Endodermal cell (in vitro differentiated cells): ENCODE measurements around the gene IMMP2L. TPM values are rescaled to one million over a fixed set of nuclear protein-coding genes. Genes with fewer than 3 reads are reported as not detected.
A peak's percentile ranks its signal among the peaks of the same experiment; 100 is the strongest.

ENCODE experiments used
- DNase-seq: peaks from one replicate; pipeline ENCODE4 v3.0.0-alpha.2; 2017
- H3K27ac ChIP-seq: 2 replicates; pipeline ENCODE4 v1.5.1; 2013; ENCODE audit warnings: mild to moderate bottlenecking, low read depth, low read length, moderate library complexity
- H3K27me3 ChIP-seq: 2 replicates; pipeline ENCODE4 v1.6.1; 2013; ENCODE audit warnings: mild to moderate bottlenecking, low read length, moderate library complexity; ENCODE audit not compliant: insufficient read depth, control insufficient read depth, poor library complexity, severe bottlenecking
- H3K36me3 ChIP-seq: 2 replicates; pipeline ENCODE4 v1.7.0; 2013; ENCODE audit warnings: mild to moderate bottlenecking, low read length, moderate library complexity; ENCODE audit not compliant: control insufficient read depth, insufficient read depth
- H3K4me1 ChIP-seq: one replicate; pipeline ENCODE4 v1.7.0; 2013; ENCODE audit warnings: low read length; ENCODE audit not compliant: control insufficient read depth, insufficient read depth
- H3K4me3 ChIP-seq: 2 replicates; pipeline ENCODE4 v1.5.1; 2013; ENCODE audit warnings: mild to moderate bottlenecking, low read length, moderate library complexity
- H3K9ac ChIP-seq: 2 replicates; pipeline ENCODE4 v1.6.1; 2013; ENCODE audit warnings: mild to moderate bottlenecking, low read length, moderate library complexity; ENCODE audit not compliant: poor library complexity, severe bottlenecking; ENCODE audit errors: extremely low read depth
- H3K9me3 ChIP-seq: 2 replicates; pipeline ENCODE4 v1.6.1; 2013; ENCODE audit warnings: mild to moderate bottlenecking, low read length, moderate library complexity; ENCODE audit not compliant: control insufficient read depth
- H3K27ac Mint-ChIP-seq: 2 replicates; pipeline ENCODE4 v1.8.0; 2020; ENCODE audit warnings: mixed read lengths
- H3K27me3 Mint-ChIP-seq: 2 replicates; pipeline ENCODE4 v1.8.0; 2021; ENCODE audit warnings: mild to moderate bottlenecking, mixed read lengths; ENCODE audit not compliant: insufficient read depth
- H3K36me3 Mint-ChIP-seq: 2 replicates; pipeline ENCODE4 v1.8.0; 2020; ENCODE audit warnings: low read depth, mixed read lengths
- H3K4me1 Mint-ChIP-seq: 2 replicates; pipeline ENCODE4 v1.8.0; 2020; ENCODE audit warnings: mixed read lengths
- H3K4me3 Mint-ChIP-seq: 2 replicates; pipeline ENCODE4 v1.8.0; 2020; ENCODE audit warnings: mild to moderate bottlenecking, moderate library complexity, mixed read lengths
- H3K9me3 Mint-ChIP-seq: 2 replicates; pipeline ENCODE4 v1.8.0; 2020; ENCODE audit warnings: mild to moderate bottlenecking, mixed read lengths
- CTCF ChIP-seq: fragments of 200-600 bp; sonication (generic); conservative IDR thresholded peaks from 2 replicates; pipeline ENCODE4 v1.5.0; 2021; ENCODE audit warnings: antibody characterized with exemption, mild to moderate bottlenecking
- WGBS, 2 experiments: methylation state at CpG; one replicate each; pipeline versions ENCODE4 v1.1.5 to v1.1.7; 2013; ENCODE audit warnings: missing lambda C conversion rate in 2 of 2, mixed read lengths in 1 of 2; ENCODE audit not compliant: insufficient coverage in 1 of 2, insufficient read length in 1 of 2; 5-methylcytosine and 5-hydroxymethylcytosine counted together
- total RNA-seq, 2 donors: library from RNA; stranded (reverse); fragmentation: NEBNext Ultra II Directional in 1 of 2; extraction: Animal tissue kit (Norgen Biotek cat#: 25700) in 1 of 2; gene quantifications; 2 replicates in 1 of 2; 3 replicates in 1 of 2; pipeline ENCODE4 v1.2.1, GENCODE V29; 2021

The IMMP2L gene
- total RNA-seq, 2 donors from 2014 or later, result 17.7 to 19.4 TPM

DNA sequence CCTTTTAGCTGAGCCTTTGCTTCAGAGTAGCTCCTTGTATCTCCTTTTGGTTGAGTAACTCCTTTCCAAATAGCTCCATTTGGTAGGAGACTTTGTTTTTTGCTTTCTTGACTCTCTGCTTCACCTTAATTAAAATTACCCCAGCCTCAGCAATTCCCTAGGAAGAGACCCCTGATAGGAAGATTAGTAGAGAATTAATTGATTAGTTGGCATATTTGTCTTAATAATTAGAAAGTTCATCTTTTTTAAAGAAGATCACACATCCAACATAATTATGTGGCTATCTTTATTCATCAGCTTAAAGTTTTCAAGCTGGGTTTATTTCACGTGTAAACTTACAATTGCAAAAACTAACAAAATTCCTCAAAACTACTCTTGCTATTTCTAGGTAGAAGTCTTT, 352.2 kb downstream of the IMMP2L start:
- 96% methylated on average over 1 of the region's 1 CpG; no CpG with 5 or more reads in 1 of the 2 experiments for WGBS, 2 experiments
- no peak for DNase-seq
- Mint-ChIP-seq H3K27me3 (no peaks in the 10 kb centered on the region), H3K9me3 (no peaks in the 10 kb centered on the region), H3K4me1 (no peaks in the 10 kb centered on the region), H3K4me3 (no peak overlapping the region), H3K36me3 (no peaks in the 10 kb centered on the region), H3K27ac (peak overlapping the region; percentile 69)
- Histone ChIP-seq H3K4me3 (no peak overlapping the region), H3K9me3 (no peaks in the 10 kb centered on the region), H3K36me3 (no peaks in the 10 kb centered on the region), H3K27me3 (no peaks in the 10 kb centered on the region), H3K4me1 (no peaks in the 10 kb centered on the region), H3K9ac (no peak overlapping the region), H3K27ac (no peak overlapping the region)
- TF ChIP-seq CTCF, result no peak

DNA sequence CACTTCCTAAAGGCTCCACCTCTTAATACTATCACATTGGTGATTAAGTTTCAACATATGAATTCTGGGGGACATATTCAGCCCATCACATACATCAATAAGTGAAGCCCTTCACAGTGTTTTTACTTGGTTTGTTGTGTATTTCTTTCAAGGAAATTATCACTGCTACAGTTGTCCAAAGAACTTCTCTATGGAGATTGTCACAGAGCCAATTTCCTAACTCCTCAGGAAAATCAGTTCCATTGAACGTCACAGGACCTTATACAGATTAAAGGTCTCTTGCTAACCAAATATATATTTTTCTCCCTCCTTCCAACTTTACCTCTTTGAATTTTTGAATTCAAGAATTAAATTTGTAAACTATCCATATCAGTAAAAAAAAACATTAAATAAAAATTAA, 357.0 kb downstream of the IMMP2L start:
- Histone ChIP-seq H3K27ac (no peak overlapping the region), H3K9ac (no peak overlapping the region), H3K4me1 (no peaks in the 10 kb centered on the region), H3K36me3 (no peaks in the 10 kb centered on the region), H3K27me3 (no peaks in the 10 kb centered on the region), H3K9me3 (no peaks in the 10 kb centered on the region), H3K4me3 (no peak overlapping the region)
- no peaks in the 10 kb centered on the region for H3K4me1 Mint-ChIP-seq
- no peaks in the 10 kb centered on the region for H3K36me3 Mint-ChIP-seq
- H3K27me3 Mint-ChIP-seq, result no peaks in the 10 kb centered on the region
- H3K9me3 Mint-ChIP-seq, result no peaks in the 10 kb centered on the region
- DNase-seq, result no peak
- WGBS, 2 experiments, result 90% methylated on average over 1 of the region's 1 CpG; no CpG with 5 or more reads in 1 of the 2 experiments
- TF ChIP-seq CTCF, result no peak
- H3K4me3 Mint-ChIP-seq, result no peak overlapping the region
- H3K27ac Mint-ChIP-seq, result no peak overlapping the region

DNA sequence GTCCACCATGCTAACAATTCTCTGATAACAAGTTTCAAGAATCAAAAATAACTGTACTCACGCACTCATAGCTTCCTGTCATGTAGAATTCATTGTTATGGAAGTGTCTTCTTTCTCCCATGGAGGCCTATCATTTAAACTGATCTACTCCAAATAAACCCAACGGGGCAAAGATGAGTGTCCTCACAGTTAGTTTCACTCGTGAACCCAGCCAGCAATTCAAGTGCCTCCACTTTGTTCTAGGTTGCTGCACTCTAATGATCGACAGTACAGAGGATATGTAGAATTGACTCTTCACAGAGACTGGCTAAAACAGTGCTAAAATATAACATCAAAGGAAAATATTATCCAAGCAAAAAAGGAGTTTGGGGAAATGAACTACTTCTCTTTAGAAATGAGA, 360.0 kb downstream of the IMMP2L start:
- no peaks in the 10 kb centered on the region for H3K36me3 Mint-ChIP-seq
- no peaks in the 10 kb centered on the region for H3K4me1 Mint-ChIP-seq
- 90 to 93% methylated on average over 3 to 4 of the region's 4 CpGs for WGBS, 2 experiments
- Histone ChIP-seq H3K27me3 (no peaks in the 10 kb centered on the region), H3K4me1 (no peaks in the 10 kb centered on the region), H3K36me3 (no peaks in the 10 kb centered on the region), H3K9ac (no peak overlapping the region), H3K27ac (no peak overlapping the region), H3K9me3 (no peaks in the 10 kb centered on the region), H3K4me3 (no peak overlapping the region)
- no peaks in the 10 kb centered on the region for H3K9me3 Mint-ChIP-seq
- DNase-seq, result no peak
- no peaks in the 10 kb centered on the region for H3K27me3 Mint-ChIP-seq
- no peak for TF ChIP-seq CTCF
- H3K4me3 Mint-ChIP-seq, result no peak overlapping the region
- H3K27ac Mint-ChIP-seq, result no peak overlapping the region
